Motor neuron (in vitro differentiated cells): ENCODE measurements around the gene FBXL19. TPM values are rescaled to one million over a fixed set of nuclear protein-coding genes. Genes with fewer than 3 reads are reported as not detected.

ENCODE experiments used
- ATAC-seq, 8 experiments: fragments of 200-7000 bp; cut with Tn5 transposase; replicated peaks in 6 of 8; 2 replicates each; pipeline ENCODE4 v1.8.0; 2021; ENCODE audit warnings: mild to moderate bottlenecking in 8 of 8, moderate library complexity in 8 of 8
- H3K27ac ChIP-seq, 2 donors: fragments of 250-450 bp; sonication (Bioruptor Pico); 2 replicates each; pipeline ENCODE4 v1.9.0; 2021; ENCODE audit warnings: antibody characterized with exemption in 2 of 2, mild to moderate bottlenecking in 2 of 2, moderate library complexity in 1 of 2
- H3K4me1 ChIP-seq, 2 donors: fragments of 250-450 bp; sonication (Bioruptor Pico); replicated peaks in 1 of 2; 2 replicates each; pipeline ENCODE4 v1.6.1; 2021; ENCODE audit warnings: antibody characterized with exemption in 2 of 2, mild to moderate bottlenecking in 2 of 2, moderate library complexity in 1 of 2
- H3K4me3 ChIP-seq, 5 donors: fragments of 250-450 bp; sonication (Bioruptor Pico); 2 replicates each; pipeline ENCODE4 v1.9.0; 2021; ENCODE audit warnings: antibody characterized with exemption in 5 of 5, mild to moderate bottlenecking in 5 of 5, moderate library complexity in 4 of 5
- WGBS, 10 experiments: fragments of 450-650 bp; shearing (Covaris generic); methylation state at CpG; one replicate each; pipeline ENCODE4 v1.0.0; 2022; 5-methylcytosine and 5-hydroxymethylcytosine counted together
- in situ Hi-C, 9 experiments: fragments of 400-800 bp; cut with MboI; loops; one replicate each; pipeline ENCODE4 v1.15.0; 2021; ENCODE audit warnings: low sequenced_read_pairs in 9 of 9, low pct_unique_long_range_greater_than_20kb in 2 of 9; ENCODE audit not compliant: unreplicated experiment in 9 of 9
- total RNA-seq, 8 experiments: library from RNA; unstranded; fragments of 300-600 nt; gene quantifications; 2 replicates each; pipeline versions ENCODE4 v1.2.3 to v1.2.4, GENCODE V29; 2022

The FBXL19 gene
- total RNA-seq, 8 experiments from 2014 or later = 10.4 to 49.8 (median 31.4) TPM

GRCh38 chr16:30969246-30969842, 46.0 kb downstream of the FBXL19 start:
- H3K4me3 ChIP-seq = no peak overlapping the region
- WGBS, 10 experiments = 80 to 100% (median 91%) methylated on average over 1 to 5 of the region's 19 CpGs; no CpG with 5 or more reads in 2 of the 10 experiments
- H3K27ac ChIP-seq = no peak overlapping the region
- no peak for ATAC-seq
- in situ Hi-C loops = loop anchor here in 2 of 9 experiments (25.0 kb wide), 2 partner anchors 493 to 893 kb away; partner anchors contain the start of genes ARMC5 (in 2 of the 2), TGFB1I1 (in 2 of the 2) and ZNF267 (in 1 of the 2)
- H3K4me1 ChIP-seq = no peaks in the 10 kb centered on the region

DNA sequence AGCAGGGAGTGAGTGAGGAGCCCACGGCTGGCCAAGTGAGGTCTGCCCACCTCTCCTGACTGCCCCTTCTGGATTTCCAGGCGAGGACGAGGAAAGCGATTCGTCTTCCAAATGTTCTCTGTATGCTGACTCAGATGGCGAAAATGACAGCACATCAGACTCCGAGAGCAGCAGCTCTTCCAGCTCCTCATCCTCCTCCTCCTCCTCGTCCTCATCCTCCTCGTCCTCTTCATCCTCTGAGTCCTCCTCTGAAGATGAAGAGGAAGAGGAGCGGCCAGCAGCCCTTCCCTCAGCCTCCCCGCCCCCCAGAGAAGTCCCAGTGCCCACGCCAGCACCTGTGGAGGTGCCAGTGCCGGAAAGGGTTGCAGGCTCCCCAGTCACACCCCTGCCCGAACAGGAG, 47.9 kb downstream of the FBXL19 start:
- Histone ChIP-seq H3K4me1 (no peaks in the 10 kb centered on the region), H3K4me3 (no peak overlapping the region), H3K27ac (no peak overlapping the region)
- in situ Hi-C loops = loop anchor here in 2 of 9 experiments (25.0 kb wide), 2 partner anchors 491 to 891 kb away; partner anchors contain the start of genes ARMC5 (in 2 of the 2), TGFB1I1 (in 2 of the 2) and ZNF267 (in 1 of the 2)
- WGBS, 10 experiments = 91 to 97% (median 94%) methylated on average over 5 to 7 of the region's 14 CpGs; no CpG with 5 or more reads in 6 of the 10 experiments
- no peak for ATAC-seq

DNA sequence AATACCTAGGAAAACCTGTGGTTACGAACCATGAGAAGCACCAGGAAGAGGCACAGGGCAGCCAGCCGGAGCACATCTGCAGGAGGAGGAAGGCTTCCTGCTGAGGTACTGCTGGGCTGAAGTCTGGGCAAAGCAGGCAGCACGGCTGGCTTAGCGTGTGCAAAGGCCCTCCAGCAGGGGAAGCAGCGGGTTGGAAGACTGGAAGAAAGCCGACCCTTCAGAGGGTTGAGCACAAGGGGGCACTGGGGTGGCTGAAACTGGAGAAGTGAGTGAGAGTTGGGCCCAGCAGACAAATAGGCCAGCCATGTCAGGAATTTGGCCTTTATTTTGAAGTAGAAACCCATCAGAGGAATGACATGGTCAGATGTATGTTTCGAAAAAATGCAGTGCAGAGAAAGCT, 49.5 kb downstream of the FBXL19 start:
- Histone ChIP-seq H3K4me1 (no peaks in the 10 kb centered on the region), H3K27ac (no peak overlapping the region), H3K4me3 (no peak overlapping the region)
- 67 to 100% (median 93%) methylated on average over 1 to 6 of the region's 7 CpGs; no CpG with 5 or more reads in 1 of the 10 experiments for WGBS, 10 experiments
- in situ Hi-C loops = loop anchor here in 2 of 9 experiments (25.0 kb wide), 2 partner anchors 489 to 889 kb away; partner anchors contain the start of genes ARMC5 (in 2 of the 2), TGFB1I1 (in 2 of the 2) and ZNF267 (in 1 of the 2)
- ATAC-seq = peak in 1 of 8 experiments; percentile 39

- no peak overlapping the region for H3K4me3 ChIP-seq
- no peaks in the 10 kb centered on the region for H3K4me1 ChIP-seq
- in situ Hi-C loops = loop anchor here in 2 of 9 experiments (25.0 kb wide), 2 partner anchors 488 to 888 kb away; partner anchors contain the start of genes ARMC5 (in 2 of the 2), TGFB1I1 (in 2 of the 2) and ZNF267 (in 1 of the 2)
- 80 to 100% (median 100%) methylated on average over 1 to 3 of the region's 6 CpGs; no CpG with 5 or more reads in 4 of the 10 experiments for WGBS, 10 experiments
- H3K27ac ChIP-seq = no peak overlapping the region
- ATAC-seq = no peak
Observed at GRCh38 chr16:30974348-30974747, 51.0 kb downstream of the FBXL19 start.

DNA sequence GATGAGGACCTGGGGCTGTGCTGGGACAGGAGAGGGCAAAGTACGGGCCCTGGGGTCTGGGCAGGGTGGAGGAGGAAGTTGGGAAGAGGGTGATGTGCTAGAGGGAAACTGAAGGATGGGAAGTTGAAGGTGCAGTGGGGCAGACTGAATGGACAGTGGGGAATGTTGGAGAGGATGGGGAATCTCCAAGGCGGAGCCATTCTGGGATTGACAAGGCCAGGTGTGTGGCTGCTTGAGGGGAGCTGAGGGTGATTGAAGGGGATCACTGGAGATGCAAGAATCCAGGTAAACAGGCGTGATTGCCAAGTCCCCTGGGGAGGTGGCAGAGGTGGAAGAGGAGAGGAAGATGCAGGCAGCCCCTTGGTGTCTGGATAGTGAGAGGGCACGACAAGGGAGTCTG, 53.1 kb downstream of the FBXL19 start:
- in situ Hi-C loops = loop anchor here in 4 of 9 experiments (25.0 kb wide), 3 partner anchors 186 to 886 kb away; partner anchors contain the start of genes COX6A2 (in 2 of the 4), ZNF843 (in 2 of the 4), PRSS36 (in 1 of the 4) and ZNF267 (in 1 of the 4)
- H3K4me1 ChIP-seq = no peaks in the 10 kb centered on the region
- H3K4me3 ChIP-seq = no peak overlapping the region
- H3K27ac ChIP-seq = no peak overlapping the region
- 93 to 100% (median 100%) methylated on average over 1 to 4 of the region's 4 CpGs; no CpG with 5 or more reads in 5 of the 10 experiments for WGBS, 10 experiments
- ATAC-seq = no peak

DNA sequence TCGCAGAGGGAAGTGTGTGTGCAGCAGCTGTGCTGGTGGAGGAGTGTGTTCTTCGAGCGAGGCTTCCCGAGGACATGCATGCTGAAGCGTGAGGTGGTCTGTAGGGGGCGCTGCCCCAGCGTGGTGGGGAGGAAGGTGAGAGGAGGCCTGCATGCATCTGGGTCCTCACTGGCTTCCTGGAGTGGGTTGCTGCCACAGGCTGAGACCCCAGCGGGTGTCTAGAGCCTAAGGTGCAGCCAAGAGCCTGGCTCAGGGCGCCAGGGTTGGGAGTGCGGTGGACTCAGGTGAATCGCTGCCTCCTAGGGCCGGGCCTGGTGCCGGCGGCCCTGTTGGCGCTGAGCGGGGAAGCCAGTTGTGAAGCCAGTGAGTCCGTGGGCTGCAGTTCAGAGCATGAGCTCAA, 54.1 kb downstream of the FBXL19 start:
- in situ Hi-C loops = loop anchor here in 4 of 9 experiments (25.0 kb wide), 3 partner anchors 185 to 885 kb away; partner anchors contain the start of genes COX6A2 (in 2 of the 4), ZNF843 (in 2 of the 4), PRSS36 (in 1 of the 4) and ZNF267 (in 1 of the 4)
- ATAC-seq = peak in 5 of 8 experiments; percentile 5 to 22 (median 17)
- 0 to 100% (median 76%) methylated on average over 1 to 4 of the region's 17 CpGs; no CpG with 5 or more reads in 6 of the 10 experiments for whole genome bisulfite sequencing, 10 experiments
- Histone ChIP-seq H3K4me3 (no peak overlapping the region), H3K4me1 (no peaks in the 10 kb centered on the region), H3K27ac (no peak overlapping the region)

DNA sequence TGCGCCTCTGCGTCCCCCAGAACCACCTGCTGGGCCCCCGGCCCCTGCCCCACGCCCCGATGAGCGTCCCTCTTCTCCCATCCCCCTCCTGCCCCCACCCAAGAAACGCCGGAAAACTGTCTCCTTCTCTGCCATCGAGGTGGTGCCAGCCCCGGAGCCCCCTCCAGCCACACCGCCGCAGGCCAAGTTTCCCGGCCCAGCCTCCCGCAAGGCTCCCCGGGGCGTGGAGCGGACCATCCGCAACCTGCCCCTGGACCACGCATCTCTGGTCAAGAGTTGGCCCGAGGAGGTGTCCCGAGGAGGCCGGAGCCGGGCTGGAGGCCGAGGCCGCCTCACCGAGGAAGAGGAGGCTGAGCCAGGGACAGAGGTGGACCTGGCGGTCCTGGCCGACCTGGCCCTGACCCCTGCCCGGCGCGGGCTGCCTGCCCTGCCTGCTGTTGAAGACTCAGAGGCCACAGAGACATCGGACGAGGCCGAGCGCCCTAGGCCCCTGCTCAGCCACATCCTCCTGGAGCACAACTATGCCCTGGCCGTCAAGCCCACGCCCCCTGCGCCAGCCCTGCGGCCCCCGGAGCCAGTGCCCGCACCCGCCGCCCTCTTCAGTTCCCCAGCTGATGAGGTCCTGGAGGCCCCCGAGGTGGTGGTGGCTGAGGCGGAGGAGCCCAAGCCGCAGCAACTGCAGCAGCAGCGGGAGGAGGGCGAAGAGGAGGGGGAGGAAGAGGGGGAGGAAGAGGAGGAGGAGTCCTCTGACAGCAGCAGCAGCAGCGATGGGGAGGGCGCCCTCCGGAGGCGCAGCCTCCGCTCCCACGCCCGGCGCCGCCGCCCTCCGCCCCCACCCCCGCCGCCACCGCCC, 56.0 kb downstream of the FBXL19 start:
- ATAC-seq = peak in 2 of 8 experiments; percentile 12 to 16
- no peaks in the 10 kb centered on the region for H3K4me1 ChIP-seq
- WGBS, 10 experiments = 95 to 100% methylated on average over 2 to 4 of the region's 62 CpGs; no CpG with 5 or more reads in 8 of the 10 experiments
- in situ Hi-C loops = loop anchor here in 4 of 9 experiments (25.0 kb wide), 3 partner anchors 183 to 883 kb away; partner anchors contain the start of genes COX6A2 (in 2 of the 4), ZNF843 (in 2 of the 4), PRSS36 (in 1 of the 4) and ZNF267 (in 1 of the 4)
- no peak overlapping the region for H3K4me3 ChIP-seq
- no peak overlapping the region for H3K27ac ChIP-seq

DNA sequence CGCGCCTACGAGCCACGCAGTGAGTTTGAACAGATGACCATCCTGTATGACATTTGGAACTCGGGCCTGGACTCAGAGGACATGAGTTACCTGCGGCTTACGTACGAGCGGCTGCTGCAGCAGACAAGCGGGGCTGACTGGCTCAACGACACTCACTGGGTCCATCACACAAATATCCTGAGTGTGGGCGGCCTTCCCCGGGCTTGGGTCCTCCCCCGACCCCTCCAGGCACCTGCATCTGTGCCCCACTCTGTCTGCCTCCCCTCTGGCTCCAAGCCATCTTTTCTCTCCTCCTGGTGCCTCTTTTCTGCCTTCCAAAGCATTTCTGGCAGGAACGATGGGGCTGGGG, 56.6 kb downstream of the FBXL19 start:
- WGBS, 10 experiments = 100% methylated on average over 1 of the region's 15 CpGs; no CpG with 5 or more reads in 9 of the 10 experiments
- no peak for ATAC-seq
- Histone ChIP-seq H3K4me3 (no peak overlapping the region), H3K27ac (no peak overlapping the region), H3K4me1 (no peaks in the 10 kb centered on the region)
- in situ Hi-C loops = loop anchor here in 4 of 9 experiments (25.0 kb wide), 3 partner anchors 182 to 882 kb away; partner anchors contain the start of genes COX6A2 (in 2 of the 4), ZNF843 (in 2 of the 4), PRSS36 (in 1 of the 4) and ZNF267 (in 1 of the 4)

DNA sequence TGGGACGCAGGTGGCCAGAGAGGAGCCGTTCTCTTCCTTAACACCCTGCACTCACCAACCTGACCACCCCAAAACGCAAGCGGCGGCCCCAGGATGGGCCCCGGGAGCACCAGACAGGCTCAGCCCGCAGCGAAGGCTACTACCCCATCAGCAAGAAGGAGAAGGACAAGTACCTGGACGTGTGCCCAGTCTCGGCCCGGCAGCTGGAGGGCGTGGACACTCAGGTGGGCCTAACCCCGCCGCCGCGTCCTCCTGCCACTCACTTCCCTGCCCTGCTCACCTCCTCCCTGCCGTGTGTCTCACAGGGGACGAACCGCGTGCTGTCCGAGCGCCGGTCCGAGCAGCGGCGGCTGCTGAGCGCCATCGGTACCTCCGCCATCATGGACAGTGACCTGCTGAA, 57.1 kb downstream of the FBXL19 start:
- no peak overlapping the region for H3K27ac ChIP-seq

DNA sequence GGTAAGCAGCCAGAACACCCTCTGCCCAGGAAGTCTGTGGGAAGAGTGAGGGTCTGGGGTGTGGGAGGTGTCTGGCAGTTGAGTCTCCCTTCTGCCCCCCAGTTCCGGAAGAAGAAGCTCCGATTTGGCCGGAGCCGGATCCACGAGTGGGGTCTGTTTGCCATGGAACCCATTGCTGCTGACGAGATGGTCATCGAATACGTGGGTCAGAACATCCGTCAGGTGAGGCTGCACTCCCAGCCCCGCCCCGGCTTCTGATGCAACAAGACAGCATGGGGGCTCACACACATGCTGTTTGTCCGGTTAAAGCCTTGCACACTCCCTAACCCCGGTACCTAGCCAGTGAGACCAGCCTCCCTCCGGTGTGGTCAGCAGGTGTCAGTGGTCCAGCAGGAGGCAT, 57.6 kb downstream of the FBXL19 start:
- H3K4me3 ChIP-seq = no peak overlapping the region
- no peak for ATAC-seq
- in situ Hi-C loops = loop anchor here in 4 of 9 experiments (25.0 kb wide), 3 partner anchors 181 to 881 kb away; partner anchors contain the start of genes COX6A2 (in 2 of the 4), ZNF843 (in 2 of the 4), PRSS36 (in 1 of the 4) and ZNF267 (in 1 of the 4)
- peaks cover 3 to 10% of the 10 kb centered on the region in 2 donors for H3K4me1 ChIP-seq
- H3K27ac ChIP-seq = no peak overlapping the region
- 93 to 100% (median 97%) methylated on average over 2 to 10 of the region's 14 CpGs; no CpG with 5 or more reads in 4 of the 10 experiments for WGBS, 10 experiments

More for the DNA sequence above, 57.1 kb downstream of the FBXL19 start:
- in situ Hi-C loops = loop anchor here in 4 of 9 experiments (25.0 kb wide), 3 partner anchors 182 to 882 kb away; partner anchors contain the start of genes COX6A2 (in 2 of the 4), ZNF843 (in 2 of the 4), PRSS36 (in 1 of the 4) and ZNF267 (in 1 of the 4)
- Histone ChIP-seq H3K4me1 (peaks cover 3 to 4% of the 10 kb centered on the region in 2 donors), H3K4me3 (no peak overlapping the region)
- no peak for ATAC-seq
- 93 to 100% methylated on average over 1 to 2 of the region's 29 CpGs; no CpG with 5 or more reads in 8 of the 10 experiments for WGBS, 10 experiments

DNA sequence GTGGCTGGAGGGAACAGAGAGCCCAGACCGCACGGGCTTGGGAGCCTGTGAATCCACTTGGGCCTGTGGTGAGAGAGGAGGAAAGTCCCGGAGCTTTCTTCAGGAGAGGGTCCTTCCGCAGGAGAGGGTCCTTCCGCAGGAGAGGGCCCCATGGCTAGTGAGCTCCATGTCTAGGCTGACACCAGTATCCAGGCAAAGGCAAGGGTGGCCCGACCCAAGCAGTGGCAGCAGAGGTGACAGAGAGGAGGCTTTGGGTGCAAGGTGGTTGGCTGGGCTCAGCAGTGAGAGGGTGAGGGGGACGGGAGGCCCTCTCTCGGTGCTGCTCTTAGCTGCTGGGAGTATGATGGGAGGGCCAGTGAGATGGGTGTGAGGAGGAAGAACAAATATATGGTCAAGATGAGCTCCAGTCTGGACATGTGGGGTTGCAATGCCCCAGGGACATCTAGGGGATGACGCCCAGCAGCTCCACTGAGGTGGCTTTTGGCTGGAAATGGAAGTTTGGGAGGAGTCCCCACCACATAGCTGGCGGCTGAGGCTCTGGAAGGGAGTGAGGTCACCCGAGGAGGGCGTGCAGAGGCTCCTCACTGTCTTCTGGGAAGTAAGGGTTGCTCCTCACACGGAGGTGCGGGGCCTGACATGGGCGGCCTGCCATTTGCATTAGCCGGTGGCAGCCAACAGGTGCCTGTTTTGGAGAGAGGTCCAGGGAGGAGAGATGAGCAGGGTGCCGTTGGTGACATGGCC, 59.3 kb downstream of the FBXL19 start:
- no peak overlapping the region for H3K4me3 ChIP-seq
- H3K4me1 ChIP-seq = peaks cover 3 to 11% of the 10 kb centered on the region in 2 donors
- no peak overlapping the region for H3K27ac ChIP-seq
- WGBS, 10 experiments = 0 to 100% (median 88%) methylated on average over 1 to 8 of the region's 17 CpGs; no CpG with 5 or more reads in 5 of the 10 experiments
- peak in 3 of 8 experiments; percentile 53 to 77 (median 75) for ATAC-seq
- in situ Hi-C loops = loop anchor here in 4 of 9 experiments (25.0 kb wide), 3 partner anchors 180 to 880 kb away; partner anchors contain the start of genes COX6A2 (in 2 of the 4), ZNF843 (in 2 of the 4), PRSS36 (in 1 of the 4) and ZNF267 (in 1 of the 4)
